K562 (cell line): ENCODE measurements around the gene THAP11. TPM values are rescaled to one million over a fixed set of nuclear protein-coding genes. Genes with fewer than 3 reads are reported as not detected.

Experiments used
- ARID1B ChIP-seq: fragments of 450-650 bp; IDR thresholded peaks from 2 replicates; pipeline ENCODE4 v1.6.1; 2016; ENCODE audit warnings: antibody characterized with exemption, mild to moderate bottlenecking, inconsistent platforms
- ELF4 ChIP-seq: fragments of 450-650 bp; formaldehyde crosslinking; IDR thresholded peaks from 2 replicates; pipeline ENCODE4 v1.4.0; 2022; ENCODE audit warnings: missing genetic modification characterization
- FOXP1 ChIP-seq: sonication (generic); formaldehyde crosslinking; IDR thresholded peaks from 2 replicates; pipeline ENCODE4 v1.8.0; 2022; ENCODE audit warnings: mild to moderate bottlenecking, missing genetic modification reagents
- MCM2 ChIP-seq: fragments of 450-650 bp; IDR thresholded peaks from 2 replicates; pipeline ENCODE4 v1.6.1; 2017; ENCODE audit warnings: low read depth, mild to moderate bottlenecking
- MTA2 ChIP-seq: fragments of 450-650 bp; IDR thresholded peaks from 2 replicates; pipeline ENCODE4 v1.6.1; 2016; ENCODE audit warnings: low read depth
- NFE2 ChIP-seq: IDR thresholded peaks from 2 replicates; pipeline ENCODE4 v1.6.1; 2014; ENCODE audit warnings: antibody characterized with exemption, low read depth
- PKNOX1 ChIP-seq: fragments of 450-650 bp; IDR thresholded peaks from 2 replicates; pipeline ENCODE4 v1.6.1; 2016
- SIN3B ChIP-seq: fragments of 450-650 bp; IDR thresholded peaks from 2 replicates; pipeline ENCODE4 v1.6.1; 2017; ENCODE audit warnings: low read depth, mild to moderate bottlenecking, moderate library complexity
- SMAD3 ChIP-seq: fragments of 450-650 bp; formaldehyde crosslinking; conservative IDR thresholded peaks from 2 replicates; pipeline ENCODE4 v1.4.0; 2020; ENCODE audit warnings: mild to moderate bottlenecking
- SUPT5H ChIP-seq: fragments of 450-650 bp; IDR thresholded peaks from 2 replicates; pipeline ENCODE4 v1.6.1; 2016
- ZFP91 ChIP-seq: sonication (generic); formaldehyde crosslinking; IDR thresholded peaks from 2 replicates; pipeline ENCODE4 v1.8.0; 2022; ENCODE audit warnings: mild to moderate bottlenecking, missing genetic modification reagents
- ZKSCAN3 ChIP-seq: fragments of 250-450 bp; sonication (Bioruptor Pico); IDR thresholded peaks from 2 replicates; pipeline ENCODE4 v1.4.0; 2020
- polyA plus RNA-seq, 8 experiments: library from polyadenylated mRNA; depleted of rRNA in 4 of 8; stranded (reverse) in 5 of 8; unstranded in 3 of 8; fragments of >200 nt; fragmentation: Nextera tagmentation in 2 of 8; fragmentation: Illumina TruSeq in 1 of 8; extraction: Ambion mirVana in 2 of 8; extraction: Trizol in 1 of 8; gene quantifications; 2 replicates each; pipeline versions ENCODE4 v1.2.1 to v1.2.3, GENCODE V29; 2011 to 2014; ENCODE audit warnings: inconsistent platforms in 1 of 8, missing spikeins in 1 of 8
- total RNA-seq, 7 experiments: library from RNA; depleted of rRNA in 6 of 7; stranded (reverse); fragments of >200 nt in 6 of 7; fragmentation: Illumina TruSeq in 2 of 7; extraction: Trizol in 2 of 7; gene quantifications; 2 replicates each; pipeline versions ENCODE4 v1.2.1 to v1.2.3, GENCODE V29; 2011 to 2021; ENCODE audit warnings: low replicate concordance in 1 of 7
- TF ChIP-seq, protein P1 (sequence below): IDR thresholded peaks from 2 replicates; pipeline ENCODE4 v1.6.1; 2012; ENCODE audit warnings: low read depth, low read length, improper control_type of control experiment, borderline replicate concordance
- TF ChIP-seq, protein P2 (sequence below), 2 experiments: fragments of 450-650 bp; IDR thresholded peaks; 2 replicates each; pipeline ENCODE4 v1.6.1; 2018; ENCODE audit warnings: mild to moderate bottlenecking in 2 of 2, low read depth in 1 of 2; ENCODE audit not compliant: partially characterized antibody in 2 of 2
- TF ChIP-seq, protein P3 (sequence below): sonication (generic); formaldehyde crosslinking; IDR thresholded peaks from 2 replicates; pipeline ENCODE4 v1.4.0; 2020; ENCODE audit warnings: mild to moderate bottlenecking, missing genetic modification reagents

Gene THAP11
- total and polyA plus RNA-seq, 9 of the 15 experiments (the other 6 are each of a cell fraction or from before 2014, with no cell fraction given) = 2.4 to 31.6 (median 21.4) TPM

- TF ChIP-seq ZFP91 (CRISPR knock-in tag) (no peak), SUPT5H (peak; percentile 87), ZKSCAN3 (no peak), ARID1B (no peak), NFE2 (peak; percentile 10; the same call in 1 of the 2 replicates), FOXP1 (CRISPR knock-in tag) (peak; percentile 88), PKNOX1 (no peak), MTA2 (no peak), ELF4 (CRISPR knock-in tag) (no peak), SMAD3 (CRISPR knock-in tag) (no peak), MCM2 (no peak), SIN3B (no peak)
- TF ChIP-seq, protein P1, sequence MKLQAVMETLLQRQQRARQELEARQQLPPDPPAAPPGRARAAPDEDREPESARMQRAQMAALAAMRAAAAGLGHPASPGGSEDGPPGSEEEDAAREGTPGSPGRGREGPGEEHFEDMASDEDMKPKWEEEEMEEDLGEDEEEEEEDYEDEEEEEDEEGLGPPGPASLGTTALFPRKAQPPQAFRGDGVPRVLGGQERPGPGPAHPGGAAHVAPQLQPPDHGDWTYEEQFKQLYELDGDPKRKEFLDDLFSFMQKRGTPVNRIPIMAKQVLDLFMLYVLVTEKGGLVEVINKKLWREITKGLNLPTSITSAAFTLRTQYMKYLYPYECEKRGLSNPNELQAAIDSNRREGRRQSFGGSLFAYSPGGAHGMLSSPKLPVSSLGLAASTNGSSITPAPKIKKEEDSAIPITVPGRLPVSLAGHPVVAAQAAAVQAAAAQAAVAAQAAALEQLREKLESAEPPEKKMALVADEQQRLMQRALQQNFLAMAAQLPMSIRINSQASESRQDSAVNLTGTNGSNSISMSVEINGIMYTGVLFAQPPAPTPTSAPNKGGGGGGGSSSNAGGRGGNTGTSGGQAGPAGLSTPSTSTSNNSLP = no peak
- TF ChIP-seq, protein P2, sequence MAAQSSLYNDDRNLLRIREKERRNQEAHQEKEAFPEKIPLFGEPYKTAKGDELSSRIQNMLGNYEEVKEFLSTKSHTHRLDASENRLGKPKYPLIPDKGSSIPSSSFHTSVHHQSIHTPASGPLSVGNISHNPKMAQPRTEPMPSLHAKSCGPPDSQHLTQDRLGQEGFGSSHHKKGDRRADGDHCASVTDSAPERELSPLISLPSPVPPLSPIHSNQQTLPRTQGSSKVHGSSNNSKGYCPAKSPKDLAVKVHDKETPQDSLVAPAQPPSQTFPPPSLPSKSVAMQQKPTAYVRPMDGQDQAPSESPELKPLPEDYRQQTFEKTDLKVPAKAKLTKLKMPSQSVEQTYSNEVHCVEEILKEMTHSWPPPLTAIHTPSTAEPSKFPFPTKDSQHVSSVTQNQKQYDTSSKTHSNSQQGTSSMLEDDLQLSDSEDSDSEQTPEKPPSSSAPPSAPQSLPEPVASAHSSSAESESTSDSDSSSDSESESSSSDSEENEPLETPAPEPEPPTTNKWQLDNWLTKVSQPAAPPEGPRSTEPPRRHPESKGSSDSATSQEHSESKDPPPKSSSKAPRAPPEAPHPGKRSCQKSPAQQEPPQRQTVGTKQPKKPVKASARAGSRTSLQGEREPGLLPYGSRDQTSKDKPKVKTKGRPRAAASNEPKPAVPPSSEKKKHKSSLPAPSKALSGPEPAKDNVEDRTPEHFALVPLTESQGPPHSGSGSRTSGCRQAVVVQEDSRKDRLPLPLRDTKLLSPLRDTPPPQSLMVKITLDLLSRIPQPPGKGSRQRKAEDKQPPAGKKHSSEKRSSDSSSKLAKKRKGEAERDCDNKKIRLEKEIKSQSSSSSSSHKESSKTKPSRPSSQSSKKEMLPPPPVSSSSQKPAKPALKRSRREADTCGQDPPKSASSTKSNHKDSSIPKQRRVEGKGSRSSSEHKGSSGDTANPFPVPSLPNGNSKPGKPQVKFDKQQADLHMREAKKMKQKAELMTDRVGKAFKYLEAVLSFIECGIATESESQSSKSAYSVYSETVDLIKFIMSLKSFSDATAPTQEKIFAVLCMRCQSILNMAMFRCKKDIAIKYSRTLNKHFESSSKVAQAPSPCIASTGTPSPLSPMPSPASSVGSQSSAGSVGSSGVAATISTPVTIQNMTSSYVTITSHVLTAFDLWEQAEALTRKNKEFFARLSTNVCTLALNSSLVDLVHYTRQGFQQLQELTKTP (IDR thresholded peaks at IDR 0.05; ENCODE audit: low read depth in 1 of 2, partially characterized antibody in 2 of 2) = peak in 1 of 2 experiments; percentile 86
- TF ChIP-seq, protein P3, sequence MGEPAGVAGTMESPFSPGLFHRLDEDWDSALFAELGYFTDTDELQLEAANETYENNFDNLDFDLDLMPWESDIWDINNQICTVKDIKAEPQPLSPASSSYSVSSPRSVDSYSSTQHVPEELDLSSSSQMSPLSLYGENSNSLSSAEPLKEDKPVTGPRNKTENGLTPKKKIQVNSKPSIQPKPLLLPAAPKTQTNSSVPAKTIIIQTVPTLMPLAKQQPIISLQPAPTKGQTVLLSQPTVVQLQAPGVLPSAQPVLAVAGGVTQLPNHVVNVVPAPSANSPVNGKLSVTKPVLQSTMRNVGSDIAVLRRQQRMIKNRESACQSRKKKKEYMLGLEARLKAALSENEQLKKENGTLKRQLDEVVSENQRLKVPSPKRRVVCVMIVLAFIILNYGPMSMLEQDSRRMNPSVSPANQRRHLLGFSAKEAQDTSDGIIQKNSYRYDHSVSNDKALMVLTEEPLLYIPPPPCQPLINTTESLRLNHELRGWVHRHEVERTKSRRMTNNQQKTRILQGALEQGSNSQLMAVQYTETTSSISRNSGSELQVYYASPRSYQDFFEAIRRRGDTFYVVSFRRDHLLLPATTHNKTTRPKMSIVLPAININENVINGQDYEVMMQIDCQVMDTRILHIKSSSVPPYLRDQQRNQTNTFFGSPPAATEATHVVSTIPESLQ (CRISPR knock-in tag) = peak; percentile 89; the same call in 1 of the 2 replicates
Measured at GRCh38 chr16:67833415-67834241, 8.5 kb upstream of the THAP11 start (continued).
